NCI-H526 treated with DMSO at 0.1 percent for 48 hours (cell line): ENCODE measurements around the gene LY6G5B.

ENCODE experiments used
- DNase-seq: peaks from one replicate; lab custom pipeline; 2025; lab: John Stamatoyannopoulos, UW

The LY6G5B gene

GRCh38 chr6:31663126-31663960 lies 6.4 kb upstream of the LY6G5B start:
- no peak for DNase-seq

DNA sequence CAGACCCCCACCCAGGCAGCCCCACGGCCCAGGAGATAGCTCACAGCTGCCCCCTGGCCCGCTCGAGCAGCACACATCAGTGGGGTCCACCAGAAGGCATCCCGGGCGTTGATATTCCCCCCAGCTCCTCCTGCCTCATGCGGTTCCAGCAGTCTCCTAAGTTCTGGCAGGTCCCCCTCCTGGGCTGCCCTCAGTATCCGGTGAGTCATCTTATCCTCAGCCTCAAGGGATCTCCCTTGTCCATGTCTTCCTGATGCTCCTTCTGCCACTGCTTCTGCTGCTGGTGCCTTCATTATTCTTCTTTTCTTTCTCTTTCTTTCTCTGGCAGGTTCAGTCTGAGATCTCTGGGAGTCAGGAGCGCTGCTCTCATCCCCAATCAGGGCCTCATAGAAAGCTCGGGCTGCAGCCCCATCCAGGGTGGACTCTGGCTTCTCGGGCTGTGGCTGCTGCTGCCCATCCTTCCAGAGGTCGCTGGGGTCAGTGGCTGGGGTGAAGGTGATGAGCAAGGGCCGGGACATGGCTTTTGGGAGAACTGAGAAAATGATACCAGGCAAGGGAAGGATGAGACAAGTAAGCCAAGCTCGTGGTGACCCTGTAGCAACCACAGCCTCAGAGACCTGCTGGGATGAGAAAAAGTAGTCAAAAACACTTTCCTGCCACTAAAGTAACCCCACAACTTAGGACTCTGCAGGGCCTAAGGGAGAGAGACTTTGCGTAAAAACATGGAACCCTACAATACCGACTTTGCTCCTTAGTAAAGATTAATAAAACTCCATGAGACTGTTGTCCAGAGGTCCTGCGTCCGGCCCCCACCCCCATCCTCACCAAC lies 5.6 kb upstream of the LY6G5B start:
- no peak for DNase-seq

DNA sequence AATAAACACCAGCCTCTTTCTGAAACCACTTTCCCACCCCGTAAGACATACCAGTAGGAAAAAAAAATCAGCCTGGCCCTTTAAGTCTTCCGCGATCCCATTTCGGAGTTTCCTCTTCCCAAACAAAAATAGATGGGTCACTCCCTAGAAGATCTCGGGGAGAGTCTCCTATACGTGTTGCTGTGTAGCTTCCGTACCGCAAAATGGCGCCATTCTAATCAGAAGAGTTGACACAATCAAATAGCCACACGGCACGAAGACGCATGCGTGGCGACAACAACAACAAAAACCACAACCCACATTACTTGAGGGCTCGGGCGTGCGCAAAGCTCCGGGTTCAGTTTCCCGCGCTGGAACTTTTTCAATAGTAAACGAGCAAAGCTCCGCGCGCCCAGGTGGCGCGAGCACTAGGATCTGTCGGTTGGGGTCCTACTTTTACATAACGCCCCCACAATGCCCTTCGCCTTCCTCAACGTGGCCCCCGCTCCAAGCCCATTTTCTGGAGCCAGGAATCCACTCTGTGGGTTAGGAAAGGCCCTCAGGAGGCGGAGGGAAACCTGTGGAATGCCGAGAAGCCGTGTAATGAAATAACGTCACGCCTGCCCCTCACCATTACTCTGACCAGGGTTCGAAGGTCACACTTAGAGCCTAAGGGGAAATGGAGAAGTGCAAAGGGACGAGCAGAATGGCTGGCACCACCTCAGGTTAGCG lies 4.8 kb upstream of the LY6G5B start, which contains the start of gene GPANK1:
Gene GPANK1 (minus strand): TSS at position 208 of the 711 bp plus-strand sequence. CDS start 519 bp downstream, outside the sequence.
- DNase-seq = peak; percentile 90

- peak; percentile 96 for DNase-seq
Measured at GRCh38 chr6:31665501-31666336, 4.1 kb upstream of the LY6G5B start, which contains the start of gene CSNK2B. CSNK2B (plus strand) TSS chr6:31666080; CDS start chr6:31666832, 752 bp downstream.

DNA sequence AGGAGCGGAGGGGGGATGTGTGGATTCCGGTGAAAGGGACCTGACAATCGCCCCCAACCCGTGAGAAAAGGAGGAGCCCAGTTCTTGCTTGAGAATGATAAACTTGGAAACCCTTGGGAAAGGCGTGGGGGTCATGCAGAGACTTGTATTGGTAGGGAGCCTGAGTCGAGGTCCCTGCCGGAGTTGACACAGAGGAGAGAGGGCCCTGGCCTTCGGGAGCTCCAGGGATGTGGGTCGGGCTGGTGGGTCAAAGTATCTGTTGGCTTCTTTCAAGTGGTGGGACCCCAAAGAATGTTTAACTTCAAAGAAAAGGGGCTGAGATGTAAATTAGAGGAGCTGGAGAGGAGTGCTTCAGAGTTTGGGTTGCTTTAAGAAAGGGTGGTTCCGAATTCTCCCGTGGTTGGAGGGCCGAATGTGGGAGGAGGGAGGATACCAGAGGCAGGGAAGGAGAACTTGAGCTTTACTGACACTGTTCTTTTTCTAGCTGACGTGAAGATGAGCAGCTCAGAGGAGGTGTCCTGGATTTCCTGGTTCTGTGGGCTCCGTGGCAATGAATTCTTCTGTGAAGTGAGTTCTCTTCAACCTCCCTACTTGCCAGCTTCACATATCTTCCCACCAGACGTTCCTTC lies 3.3 kb upstream of the LY6G5B start:
- DNase-seq = no peak

GRCh38 chr6:31676322-31676903 lies 6.6 kb downstream of the LY6G5B start:
- DNase-seq = no peak

DNA sequence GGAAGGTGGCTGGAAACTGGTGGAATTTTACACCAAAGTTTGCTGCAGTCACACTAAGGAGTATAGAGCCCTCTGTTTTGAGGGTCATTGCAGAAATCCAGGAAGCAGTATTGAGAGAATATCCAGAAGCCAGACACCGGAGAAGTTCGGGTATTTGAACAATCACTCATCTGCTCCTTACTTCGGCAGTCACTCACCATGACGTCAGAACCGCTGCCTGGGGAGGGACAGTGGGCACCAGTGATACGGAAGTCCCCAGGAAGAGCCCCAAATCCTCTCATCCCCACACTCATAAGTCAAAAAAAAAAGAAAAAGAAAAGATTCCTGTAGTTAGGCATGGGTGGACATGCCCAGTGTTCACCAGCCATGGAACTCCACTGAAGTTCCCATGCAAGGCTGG lies 7.1 kb downstream of the LY6G5B start:
- no peak for DNase-seq

DNA sequence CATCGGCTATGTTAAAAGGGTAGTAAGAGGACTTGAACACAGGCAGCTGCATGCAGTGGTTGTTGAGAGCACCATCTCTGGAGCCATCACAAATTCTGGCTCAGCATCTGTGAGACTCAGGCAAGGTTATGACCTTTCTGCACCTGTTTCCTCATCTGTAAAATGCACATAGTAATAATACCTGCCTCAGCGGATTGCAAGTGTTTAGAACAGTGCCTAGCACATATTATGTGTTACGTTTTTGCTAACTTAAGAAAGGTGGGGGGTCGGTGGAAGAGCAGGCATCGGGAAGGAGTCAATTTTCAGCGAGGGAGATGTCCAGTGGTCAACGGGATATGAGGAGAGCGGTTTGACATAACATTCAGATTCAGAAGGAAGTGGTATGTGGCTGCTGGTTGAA lies 8.2 kb downstream of the LY6G5B start:
- DNase-seq = no peak

GRCh38 chr6:31680226-31681134 lies 10.7 kb downstream of the LY6G5B start, which contains the start of gene LY6G5C:
LY6G5C (minus strand) TSS chr6:31681067; CDS start chr6:31680373, 694 bp downstream.
- peak; percentile 78 for DNase-seq

DNA sequence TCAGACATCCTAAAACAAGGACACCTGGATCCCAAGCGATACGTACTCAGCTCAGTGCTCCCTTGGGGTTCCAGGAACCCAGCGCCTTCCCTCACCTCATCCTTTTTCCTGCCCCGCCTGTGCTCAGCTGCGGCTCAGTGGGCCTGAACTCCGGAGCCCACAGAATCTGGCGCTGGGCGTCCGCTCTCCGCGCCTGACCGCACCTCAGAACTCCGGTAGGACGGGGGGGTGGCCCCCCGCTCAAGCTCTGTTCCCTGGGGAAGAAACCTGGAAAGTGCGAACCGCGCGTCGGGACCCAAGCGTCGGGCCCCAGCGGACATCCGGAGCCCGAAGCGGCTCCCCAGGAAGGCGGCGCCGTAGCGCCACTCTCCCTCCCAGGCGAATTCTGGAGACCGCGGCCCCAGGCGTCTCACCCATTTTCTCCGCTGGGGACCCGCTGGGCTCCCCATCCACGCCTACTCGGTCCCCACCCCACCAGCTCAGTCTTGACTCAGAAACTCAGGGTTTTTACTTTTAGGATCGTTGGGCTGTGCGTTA lies 11.4 kb downstream of the LY6G5B start:
- DNase-seq = no peak

DNA sequence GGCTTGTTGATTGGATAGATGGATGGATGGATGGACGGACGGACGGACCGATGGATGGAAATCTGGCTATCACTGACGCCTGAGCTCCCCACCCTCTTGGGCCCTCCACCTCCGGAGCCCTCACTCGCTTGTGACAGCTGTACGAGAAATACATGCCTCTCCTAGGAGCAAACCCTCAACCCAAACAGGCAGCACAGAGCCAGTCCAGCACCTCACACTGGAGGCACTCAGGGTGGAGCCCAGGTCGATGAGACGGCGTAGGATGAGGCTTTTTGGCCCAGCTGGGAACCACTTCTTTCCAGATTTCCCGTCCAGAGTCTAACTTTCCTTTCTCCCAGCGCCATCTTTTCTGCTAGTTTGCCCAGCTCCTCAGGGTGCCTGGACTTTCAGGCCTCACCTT lies 13.8 kb downstream of the LY6G5B start:
- DNase-seq = no peak

DNA sequence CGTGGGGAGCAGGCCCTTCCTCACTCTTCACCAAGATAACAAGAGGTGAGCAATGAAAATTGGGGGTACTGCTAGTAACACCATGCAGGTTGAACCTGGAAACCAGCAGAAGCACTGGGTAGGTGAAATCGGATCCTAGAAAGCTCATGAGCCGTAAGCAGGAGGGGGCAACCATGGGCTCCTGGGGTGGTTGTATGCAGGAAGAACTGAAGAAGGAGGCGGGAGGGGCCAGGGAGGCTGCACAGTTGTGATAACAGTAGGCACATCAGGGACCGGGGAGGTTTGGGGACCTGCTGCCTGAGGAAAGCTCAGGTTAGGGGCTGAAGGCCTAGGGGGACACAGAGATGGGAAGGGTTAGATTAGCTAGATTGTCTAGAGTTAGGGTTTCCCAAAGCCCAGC lies 16.7 kb downstream of the LY6G5B start:
- DNase-seq = no peak

- DNase-seq = no peak
Measured at GRCh38 chr6:31687321-31687720, 17.5 kb downstream of the LY6G5B start.

- no peak for DNase-seq
Measured at GRCh38 chr6:31687860-31688693, 18.3 kb downstream of the LY6G5B start.

- DNase-seq = no peak
Measured at GRCh38 chr6:31689249-31690110, 19.7 kb downstream of the LY6G5B start.

DNA sequence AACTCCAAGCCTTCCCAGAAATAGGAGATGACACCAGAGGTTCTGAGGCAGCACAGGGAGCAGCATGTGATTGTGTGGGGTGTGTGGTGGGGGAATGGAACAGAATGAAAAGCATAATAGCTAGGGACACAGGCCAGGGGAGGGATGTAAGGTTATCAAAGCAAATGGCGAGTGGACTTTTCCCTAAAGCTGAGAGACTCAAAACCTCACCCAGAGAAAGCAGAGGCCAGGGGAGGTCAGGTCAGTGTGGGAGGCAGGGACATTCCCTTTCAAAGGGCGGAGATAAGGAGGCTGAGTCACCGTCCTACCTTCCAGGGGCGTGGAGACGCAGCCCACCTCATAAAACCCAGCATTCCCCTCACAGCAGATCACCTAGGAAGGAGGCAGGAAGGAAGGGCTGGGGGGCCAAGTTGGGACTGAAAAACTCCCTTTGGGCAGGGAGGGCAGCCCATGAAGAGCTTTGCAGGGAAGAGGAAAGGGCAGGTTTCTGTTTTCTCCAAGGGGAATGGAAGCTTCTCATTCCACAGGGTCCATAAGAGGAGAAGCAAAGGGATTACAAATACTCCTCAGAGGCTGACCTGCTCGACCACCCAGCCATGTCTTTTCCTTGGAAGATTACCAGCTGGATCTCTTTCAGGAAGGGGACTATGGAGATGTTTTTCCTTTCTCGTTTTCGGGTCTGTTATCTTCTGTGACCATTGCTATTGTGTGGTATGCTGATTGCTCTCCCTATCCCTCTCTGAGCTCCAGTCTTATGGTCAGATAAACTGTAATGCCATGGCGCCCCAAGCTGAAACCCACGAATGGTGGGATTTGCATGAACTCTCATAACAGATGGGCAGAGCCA lies 20.7 kb downstream of the LY6G5B start:
- DNase-seq = no peak
